Umbilical cord (tissue), 2 donors: ENCODE data around the gene MYH10. TPM values are rescaled to one million over a fixed set of nuclear protein-coding genes. Genes with fewer than 3 reads are reported as not detected.

Experiments
- DNase-seq: peaks from one replicate; pipeline ENCODE4 v3.0.0-alpha.2; 2015; ENCODE audit warnings: low spot score
- total RNA-seq: library from RNA; depleted of rRNA; stranded (reverse); fragments of >200 nt; gene quantifications from one replicate; pipeline ENCODE4 v1.2.3, GENCODE V29; 2014; ENCODE audit warnings: low replicate concordance; ENCODE audit not compliant: insufficient read depth

The MYH10 gene
- total RNA-seq, 1 donor from 2014 or later, result 201 TPM

- DNase-seq, result no peak
Measured at GRCh38 chr17:8475781-8476180, 154.7 kb downstream of the MYH10 start.

GRCh38 chr17:8475227-8475626, 155.3 kb downstream of the MYH10 start:
- no peak for DNase-seq

GRCh38 chr17:8474826-8475225, 155.7 kb downstream of the MYH10 start:
- DNase-seq, result no peak

- no peak for DNase-seq
Measured at GRCh38 chr17:8473451-8474192, 156.9 kb downstream of the MYH10 start.

- DNase-seq, result no peak
Measured at GRCh38 chr17:8472663-8473062, 157.9 kb downstream of the MYH10 start.

GRCh38 chr17:8470447-8471047, 160.0 kb downstream of the MYH10 start:
- no peak for DNase-seq

- no peak for DNase-seq
Measured at GRCh38 chr17:8469964-8470363, 160.6 kb downstream of the MYH10 start.

- no peak for DNase-seq
Measured at GRCh38 chr17:8468980-8469379, 161.5 kb downstream of the MYH10 start.

GRCh38 chr17:8468127-8468526, 162.4 kb downstream of the MYH10 start:
- no peak for DNase-seq

GRCh38 chr17:8467527-8467926, 163.0 kb downstream of the MYH10 start:
- DNase-seq, result no peak

GRCh38 chr17:8466873-8467272, 163.7 kb downstream of the MYH10 start:
- DNase-seq, result no peak

- no peak for DNase-seq
Measured at GRCh38 chr17:8466456-8466855, 164.1 kb downstream of the MYH10 start.

- DNase-seq, result no peak
Measured at GRCh38 chr17:8465759-8466158, 164.8 kb downstream of the MYH10 start.

GRCh38 chr17:8465356-8465755, 165.2 kb downstream of the MYH10 start:
- DNase-seq, result peak; percentile 59

GRCh38 chr17:8464941-8465340, 165.6 kb downstream of the MYH10 start:
- no peak for DNase-seq

- DNase-seq, result no peak
Measured at GRCh38 chr17:8463099-8463498, 167.4 kb downstream of the MYH10 start.

GRCh38 chr17:8462564-8462963, 168.0 kb downstream of the MYH10 start:
- DNase-seq, result no peak

GRCh38 chr17:8459831-8460230, 170.7 kb downstream of the MYH10 start:
- DNase-seq, result no peak

GRCh38 chr17:8459107-8459506, 171.4 kb downstream of the MYH10 start:
- no peak for DNase-seq

- DNase-seq, result no peak
Measured at GRCh38 chr17:8458128-8458527, 172.4 kb downstream of the MYH10 start.

GRCh38 chr17:8455665-8456209, 174.8 kb downstream of the MYH10 start:
- no peak for DNase-seq

GRCh38 chr17:8453326-8453725, 177.2 kb downstream of the MYH10 start:
- no peak for DNase-seq

GRCh38 chr17:8451933-8452614, 178.5 kb downstream of the MYH10 start:
- DNase-seq, result no peak
